Esophagus squamous epithelium (tissue), 4 donors: Measurements from ENCODE around the gene STAT2.

Experiments used
- CTCF ChIP-seq, 6 experiments: fragments of 450-650 bp in 4 of 6; fragments of 200-600 bp in 2 of 6; sonication (generic) in 2 of 6; IDR thresholded peaks; one replicate each; pipeline ENCODE4 v1.5.1; 2016 to 2019; ENCODE audit warnings: antibody characterized with exemption in 6 of 6, mild to moderate bottlenecking in 4 of 6, moderate library complexity in 4 of 6
- POLR2A ChIP-seq, 4 donors: fragments of 450-650 bp; IDR thresholded peaks; one replicate each; pipeline ENCODE4 v1.6.1; 2017; ENCODE audit warnings: antibody characterized with exemption in 4 of 4, mild to moderate bottlenecking in 4 of 4, moderate library complexity in 3 of 4

GRCh38 chr12:56307221-56307965 lies 52.5 kb downstream of the STAT2 start:
- TF ChIP-seq CTCF (IDR thresholded peaks at IDR 0.05) (no peak), POLR2A (IDR thresholded peaks at IDR 0.05) (no peak)
